NCI-H1105 (cell line): ENCODE data around the gene FANCI.
A peak's percentile ranks its signal among the peaks of the same experiment; 100 is the strongest.

ENCODE experiments used
- DNase-seq: peaks from one replicate; lab custom pipeline; 2025; lab: John Stamatoyannopoulos, UW

FANCI gene

DNA sequence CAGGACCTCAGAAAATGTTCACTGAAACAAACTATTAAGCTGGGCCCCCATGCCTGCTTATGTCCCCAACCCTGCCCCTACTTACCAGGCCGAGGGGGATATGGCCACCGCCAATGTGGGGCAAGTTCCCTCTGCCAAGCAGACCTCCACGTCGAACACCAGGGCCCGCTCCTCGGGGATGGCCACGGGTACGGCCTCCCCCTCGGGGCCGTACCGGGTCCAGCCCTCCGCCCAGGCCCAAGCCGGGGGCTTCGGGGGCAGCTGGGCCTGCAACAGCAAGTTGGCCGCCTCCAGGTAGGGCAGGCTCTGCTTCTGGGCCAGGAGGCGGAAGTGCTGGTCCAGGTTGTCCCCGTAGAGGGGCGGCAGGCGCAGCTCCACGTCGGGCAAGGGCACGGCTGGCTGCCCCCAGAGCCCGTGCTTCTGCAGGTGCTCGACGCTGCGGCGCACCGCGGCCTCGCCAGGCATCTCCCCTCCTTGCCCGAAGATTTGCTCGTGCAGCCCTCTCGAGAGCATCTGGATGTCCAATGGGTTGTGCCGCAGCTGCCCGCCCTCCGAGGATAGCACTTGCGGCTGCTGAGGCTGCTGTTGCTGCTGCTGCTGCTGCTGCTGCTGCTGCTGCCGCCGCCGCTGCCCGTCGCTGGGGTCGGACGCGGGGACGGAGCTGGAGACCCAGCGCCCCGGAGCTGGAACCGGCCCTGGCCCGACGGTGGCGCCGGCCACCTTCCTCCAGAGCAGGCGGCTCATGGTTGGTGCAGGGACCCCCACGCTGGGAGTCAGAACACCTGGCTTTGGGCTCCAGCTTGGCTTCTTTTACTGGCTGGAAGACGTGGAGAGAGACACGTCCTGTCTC, 89.5 kb downstream of the FANCI start:
- DNase-seq: no peak

DNA sequence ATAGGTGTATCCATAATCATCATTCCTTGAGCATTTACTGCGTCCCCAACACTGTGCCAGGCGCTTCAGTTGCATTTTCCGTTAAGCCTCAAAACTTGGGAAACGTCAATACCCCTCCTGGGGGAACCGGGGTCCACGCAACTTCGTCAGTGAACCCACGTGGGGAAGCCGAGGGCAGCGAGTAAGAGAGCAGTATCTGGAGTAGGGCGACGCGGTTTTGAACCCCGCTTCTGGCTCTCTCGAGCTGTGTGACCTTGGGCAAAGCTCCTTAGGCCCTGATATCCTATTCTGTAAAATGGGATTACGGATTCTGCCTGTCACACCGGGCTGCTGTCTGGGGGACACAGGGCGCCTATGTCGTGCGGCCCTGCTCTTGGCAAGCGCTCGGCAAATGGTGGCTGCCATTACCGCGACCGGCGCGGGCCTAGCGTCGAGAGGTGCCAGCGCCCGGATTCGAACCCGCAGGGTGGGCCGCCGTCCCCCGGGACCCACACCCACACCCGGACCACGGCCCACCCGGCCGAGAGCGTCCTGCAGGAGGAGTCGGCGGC, 90.3 kb downstream of the FANCI start:
- DNase-seq: no peak

DNA sequence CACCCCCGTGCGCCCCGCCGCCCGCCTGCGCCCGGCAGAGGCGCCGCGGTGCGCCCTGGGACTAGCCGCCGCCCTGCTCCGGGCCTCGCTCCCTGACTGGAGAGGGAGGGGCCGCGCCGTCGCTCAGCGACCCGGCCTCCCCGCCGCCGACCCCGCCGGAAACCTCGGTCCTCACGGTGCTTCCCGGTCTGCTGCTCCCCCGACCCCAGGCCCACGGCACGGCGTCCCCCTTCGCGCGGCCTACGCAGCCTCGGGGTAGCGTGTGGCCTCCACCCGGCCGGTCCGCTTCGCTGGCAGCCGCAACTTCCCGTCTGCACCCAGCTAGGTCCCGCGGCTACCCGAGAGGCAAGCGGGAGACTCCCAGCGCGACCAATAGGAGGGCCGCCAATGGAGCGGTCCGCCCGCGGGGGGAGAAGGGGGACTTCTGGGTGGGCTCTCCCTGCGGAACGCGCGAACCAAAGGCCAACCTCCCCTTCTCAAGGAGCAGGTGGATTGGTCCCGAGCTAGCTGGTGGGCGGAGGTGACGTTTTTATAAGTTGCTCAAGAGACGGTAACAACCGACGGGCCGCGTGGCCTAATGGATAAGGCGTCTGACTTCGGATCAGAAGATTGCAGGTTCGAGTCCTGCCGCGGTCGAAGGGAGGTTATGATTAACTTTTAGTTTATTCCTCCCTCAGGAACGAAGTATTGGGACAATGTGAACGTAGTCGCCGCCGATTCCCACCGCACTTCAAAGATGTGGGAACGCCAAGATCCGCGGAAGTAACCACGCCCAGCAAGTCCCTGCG, 90.9 kb downstream of the FANCI start, which contains the start of gene POLG:
TSS of gene POLG (minus strand) at position 315 of the 788 bp plus-strand sequence. CDS start 1,070 bp downstream, outside the sequence.
- peak; percentile 89 for DNase-seq

DNA sequence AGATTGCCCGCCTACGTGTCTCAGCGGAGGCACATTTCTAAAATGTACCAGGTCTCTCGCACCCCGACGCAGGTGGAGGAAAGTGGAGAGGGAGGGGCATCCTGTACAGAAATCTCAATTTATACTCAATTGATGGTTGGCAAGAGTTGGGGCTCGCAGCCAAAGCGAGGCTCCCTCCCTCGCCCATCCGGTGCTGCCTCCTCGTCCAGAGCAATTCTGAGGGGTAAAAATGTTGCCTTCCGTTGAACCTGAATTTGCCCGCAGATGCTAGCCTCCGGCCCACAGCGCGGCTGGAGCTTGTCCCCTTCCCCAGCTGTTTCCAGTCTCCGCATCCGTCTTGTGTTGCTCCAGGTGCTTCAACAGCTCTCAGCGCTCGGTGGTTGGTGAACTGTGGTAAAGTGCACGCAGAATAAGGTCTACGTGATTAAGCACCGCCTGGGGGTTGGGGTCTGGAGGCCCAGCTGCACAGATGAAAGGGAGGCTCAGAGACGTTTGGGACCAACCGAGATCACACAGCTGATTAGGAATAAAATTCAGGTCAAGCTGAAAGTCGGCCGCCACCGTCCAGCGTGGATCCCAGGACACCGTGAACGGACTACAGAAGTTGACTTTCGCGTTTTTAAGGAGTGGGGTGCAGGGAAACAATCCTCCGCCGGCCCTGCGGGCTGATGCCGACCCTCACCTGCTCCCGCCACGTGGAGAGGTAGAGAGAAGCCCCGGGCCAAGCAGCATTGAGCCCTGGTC, 91.7 kb downstream of the FANCI start:
- DNase-seq: peak; percentile 65

DNA sequence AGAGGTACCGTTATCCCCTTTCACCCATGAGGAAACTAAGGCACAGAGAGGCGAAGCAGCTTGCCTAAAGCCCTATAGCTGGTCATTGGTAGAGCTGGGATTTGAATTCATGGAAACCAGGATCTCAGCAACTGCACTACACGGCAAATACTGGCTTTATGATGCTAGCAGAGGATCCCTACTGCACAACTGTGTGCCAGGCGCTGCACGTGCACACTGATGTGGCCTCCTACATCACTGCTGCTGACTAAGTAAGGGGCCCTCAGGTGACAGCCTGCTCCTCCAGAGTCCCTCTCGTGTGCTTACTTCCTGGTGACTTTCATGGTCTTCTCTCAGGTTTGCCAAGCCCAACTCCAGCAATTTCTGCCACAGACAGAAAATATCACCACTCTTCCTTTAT, 94.3 kb downstream of the FANCI start:
- no peak for DNase-seq

DNA sequence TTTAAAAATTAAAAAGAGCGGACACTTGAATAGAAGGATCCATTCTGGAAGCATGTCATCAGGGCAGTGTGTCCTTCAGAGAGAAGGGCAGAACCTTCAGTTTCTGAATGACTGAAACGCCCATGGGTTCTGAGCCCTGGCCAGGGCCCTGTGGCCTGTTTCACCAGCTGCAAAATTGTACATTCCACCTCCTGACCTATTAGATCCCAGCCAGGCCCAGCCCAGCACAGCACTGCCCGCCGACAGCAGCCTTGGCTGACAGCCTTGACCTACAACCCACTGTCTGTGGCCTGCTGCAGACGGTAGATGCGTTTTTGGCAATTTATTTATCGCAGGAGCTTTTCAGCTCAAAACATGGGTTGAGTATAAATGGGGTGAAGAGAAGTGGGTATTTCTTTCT, 96.8 kb downstream of the FANCI start:
- no peak for DNase-seq

DNA sequence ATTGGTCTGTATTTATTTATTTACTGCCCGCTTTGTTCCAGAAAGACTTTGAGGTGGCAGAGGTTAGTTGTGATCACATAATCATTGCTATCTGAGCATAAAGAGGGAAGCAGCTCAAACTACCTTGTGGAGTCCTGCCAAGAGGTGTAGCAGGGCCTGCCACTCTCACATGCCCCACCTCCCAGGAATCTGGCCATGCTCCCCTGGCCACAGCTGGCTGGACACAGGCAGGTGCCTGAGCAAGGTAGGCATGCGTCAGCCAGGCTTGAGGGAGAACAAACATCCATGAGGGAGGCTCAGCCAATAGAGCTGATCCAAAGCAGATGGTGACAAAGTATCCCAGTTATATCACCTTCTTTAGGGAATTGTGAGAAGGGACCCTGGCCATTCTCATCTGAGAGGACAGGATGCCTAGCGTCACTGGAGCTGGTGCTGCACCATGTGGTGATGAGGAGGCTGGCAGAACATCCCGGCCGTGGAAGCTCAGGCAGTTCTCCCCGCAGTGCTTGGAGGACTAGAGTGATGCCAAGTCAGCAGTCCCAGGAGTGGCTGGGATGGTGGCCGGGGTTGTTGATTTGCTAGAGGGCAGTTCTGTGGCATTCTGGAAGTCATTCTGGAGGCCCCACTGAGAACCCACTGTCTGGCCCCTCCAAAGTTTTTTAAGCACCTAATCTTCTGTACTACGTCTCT, 97.7 kb downstream of the FANCI start:
- DNase-seq: no peak

DNA sequence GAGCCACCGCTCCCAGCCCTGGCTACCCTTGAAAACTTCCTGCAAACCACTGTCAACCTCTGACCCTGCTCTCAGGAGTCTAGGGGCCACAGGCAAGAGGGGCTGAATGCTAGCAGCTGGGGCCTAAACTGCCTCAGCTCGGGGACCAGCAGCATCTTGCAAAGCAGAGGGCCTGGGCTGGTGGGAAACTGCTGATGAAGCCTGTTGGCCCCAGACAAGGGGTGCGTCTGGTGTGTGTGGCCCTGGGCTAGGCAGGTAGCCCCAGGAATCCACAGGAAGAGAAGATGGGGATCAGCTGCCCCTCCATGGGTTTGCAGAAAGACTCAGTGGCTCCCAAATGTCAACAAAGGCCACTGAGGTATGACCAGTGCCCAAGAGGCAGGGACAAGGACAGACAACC, 99.1 kb downstream of the FANCI start:
- no peak for DNase-seq

DNA sequence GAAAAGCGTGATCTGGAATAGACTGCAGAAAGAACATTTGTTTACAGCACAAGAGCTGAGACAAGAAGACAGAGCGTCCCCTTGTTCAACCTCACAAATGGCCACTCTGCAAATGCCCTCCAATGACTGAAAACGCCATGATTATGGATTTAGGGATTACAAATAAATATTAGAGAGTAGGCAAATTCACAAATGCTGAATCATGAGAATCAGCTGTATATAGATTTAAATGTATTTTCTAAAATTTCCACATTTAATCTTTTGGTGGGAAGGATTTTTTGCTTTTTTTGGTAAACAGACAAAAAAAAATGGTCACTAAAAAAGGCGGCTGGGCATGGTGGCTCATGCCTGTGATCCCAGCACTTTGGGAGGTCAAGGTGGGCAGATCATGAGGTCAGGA, 101.5 kb downstream of the FANCI start:
- DNase-seq: no peak

DNA sequence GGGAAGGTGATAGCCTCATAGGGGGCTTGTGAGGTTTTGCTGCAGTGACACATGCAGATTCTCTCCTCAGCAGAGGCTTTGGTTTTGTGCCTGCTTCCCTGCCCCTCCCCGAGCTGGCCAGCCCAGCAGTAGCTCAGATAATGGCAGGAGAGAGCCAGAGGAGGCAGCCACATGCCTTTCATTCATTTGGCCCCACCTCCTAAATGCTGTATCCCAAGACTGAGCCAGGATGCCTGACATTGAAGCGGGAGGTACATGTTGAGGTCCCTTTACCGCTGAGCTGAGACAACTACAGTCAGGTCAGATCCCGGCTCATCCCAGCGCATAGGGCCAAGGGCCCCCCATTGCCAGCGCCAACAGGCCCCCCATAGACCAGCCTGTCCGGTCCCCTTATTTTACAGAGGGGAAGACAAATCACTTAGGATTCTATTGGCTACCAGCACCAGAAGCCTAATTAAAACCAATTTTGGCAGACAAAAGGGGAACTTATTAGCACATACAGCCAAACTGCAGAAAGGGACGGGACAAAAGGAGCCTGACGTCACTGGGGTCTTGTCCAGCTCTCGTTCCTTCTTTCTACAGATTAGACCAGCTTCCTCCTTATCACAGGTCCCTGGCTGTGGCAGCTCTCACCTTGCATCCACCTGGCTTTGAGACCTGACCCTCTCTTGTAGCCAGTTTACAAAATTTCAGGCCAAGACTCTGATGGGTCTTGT, 102.9 kb downstream of the FANCI start:
- no peak for DNase-seq

DNA sequence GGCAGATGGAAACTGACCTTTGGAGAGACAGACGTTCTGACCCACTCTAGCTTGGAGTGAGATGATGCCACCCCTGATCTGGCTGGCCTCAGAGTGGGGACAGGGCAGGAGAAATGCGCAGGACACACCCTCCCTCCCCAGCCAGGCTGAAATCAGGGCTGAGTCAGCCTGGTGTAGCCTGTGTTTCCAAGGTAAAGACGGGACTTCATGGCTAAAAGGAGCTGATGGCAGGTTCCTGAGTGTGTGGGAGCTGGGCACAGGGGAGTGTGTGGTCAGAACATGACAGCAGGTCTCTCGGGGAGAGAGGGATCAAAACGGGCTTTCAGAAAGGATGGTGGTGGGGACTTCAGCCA, 105.4 kb downstream of the FANCI start:
- no peak for DNase-seq

DNA sequence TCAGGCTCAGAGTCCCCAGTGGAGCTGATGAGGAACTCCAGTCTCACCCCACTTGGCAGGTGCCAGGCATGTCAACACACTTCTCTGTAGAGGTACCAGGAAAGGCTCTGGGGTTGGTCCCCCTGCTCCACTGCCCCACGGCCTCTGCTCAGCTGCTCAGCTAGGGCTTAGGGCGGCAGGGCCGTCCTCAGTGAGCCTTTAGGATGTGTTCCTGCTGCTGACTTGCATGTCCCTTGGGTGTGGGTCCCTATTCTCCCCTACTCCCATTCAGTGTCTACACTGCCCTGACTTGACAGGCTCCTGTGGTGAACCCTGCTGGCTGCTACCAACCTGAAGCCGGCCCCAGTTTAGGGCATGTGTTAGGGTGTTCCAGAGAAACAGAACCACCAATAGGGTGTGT, 108.7 kb downstream of the FANCI start:
- DNase-seq: no peak

DNA sequence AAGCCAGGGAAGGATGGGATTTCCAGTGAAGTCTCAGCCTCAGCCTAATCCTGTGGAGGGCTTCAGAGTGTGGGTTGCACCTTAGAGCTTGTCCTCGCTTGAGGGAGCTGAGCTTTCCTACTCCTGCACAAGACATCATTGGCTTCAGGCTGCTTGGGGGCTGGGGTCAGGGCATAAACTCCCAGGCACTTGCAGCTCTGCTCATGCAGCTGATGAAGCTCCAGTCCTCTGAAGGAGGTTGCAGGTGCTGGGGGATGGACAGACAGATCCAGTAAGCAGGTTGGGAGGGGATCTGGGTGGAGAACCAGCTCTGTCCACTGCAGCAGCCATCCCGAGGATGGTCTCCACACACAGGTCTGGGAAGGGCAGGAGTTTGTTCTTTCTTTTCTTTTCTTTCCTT, 110.2 kb downstream of the FANCI start:
- DNase-seq: no peak

DNA sequence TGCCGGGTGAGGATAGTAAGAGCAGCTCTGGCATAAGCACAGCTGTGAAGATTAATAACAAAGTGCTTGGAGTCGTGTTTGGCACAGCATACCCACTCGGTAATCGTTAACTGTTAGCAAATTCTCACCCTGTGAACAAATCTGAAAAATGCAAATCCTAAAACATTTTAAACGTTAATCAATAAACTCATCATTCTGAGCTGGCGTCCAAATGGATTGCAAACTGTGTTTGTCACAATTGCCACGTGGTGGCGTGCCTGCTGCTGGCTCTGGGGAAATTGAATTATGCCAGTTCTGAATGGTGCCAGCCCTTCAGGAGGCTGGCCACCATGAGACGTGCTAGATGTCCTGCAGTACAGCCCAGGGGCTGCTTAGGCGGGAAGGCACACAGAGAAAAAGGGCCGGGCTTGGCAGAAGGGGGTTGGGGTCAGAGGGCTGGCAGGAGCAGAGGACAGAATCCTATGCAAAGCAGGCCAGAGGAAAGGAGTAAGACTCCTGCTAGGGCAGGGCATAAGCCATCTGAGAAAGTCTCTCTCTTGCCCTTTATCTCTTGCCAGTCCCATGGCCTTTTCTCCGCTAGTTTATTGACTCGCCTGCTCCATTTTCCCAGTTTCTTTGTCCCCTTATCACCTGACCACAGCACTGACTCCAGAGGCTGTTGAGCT, 113.0 kb downstream of the FANCI start:
- DNase-seq: no peak

DNA sequence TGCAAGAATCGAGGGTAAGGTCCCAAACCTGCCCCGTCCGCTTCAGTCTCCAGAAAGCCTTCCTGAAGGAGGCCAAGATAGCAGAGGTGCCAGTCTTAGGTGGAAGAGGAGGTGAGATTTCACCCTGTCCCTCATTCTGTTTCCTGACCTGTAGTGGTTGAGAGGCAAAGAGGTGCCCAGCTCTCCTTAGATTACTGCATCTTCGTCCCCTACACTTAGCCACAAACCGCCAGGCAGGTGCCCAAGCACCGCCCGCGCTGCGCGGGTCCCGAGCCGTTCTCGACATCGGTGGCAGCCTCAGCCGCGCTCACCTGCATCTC, 114.6 kb downstream of the FANCI start:
- DNase-seq: no peak

DNA sequence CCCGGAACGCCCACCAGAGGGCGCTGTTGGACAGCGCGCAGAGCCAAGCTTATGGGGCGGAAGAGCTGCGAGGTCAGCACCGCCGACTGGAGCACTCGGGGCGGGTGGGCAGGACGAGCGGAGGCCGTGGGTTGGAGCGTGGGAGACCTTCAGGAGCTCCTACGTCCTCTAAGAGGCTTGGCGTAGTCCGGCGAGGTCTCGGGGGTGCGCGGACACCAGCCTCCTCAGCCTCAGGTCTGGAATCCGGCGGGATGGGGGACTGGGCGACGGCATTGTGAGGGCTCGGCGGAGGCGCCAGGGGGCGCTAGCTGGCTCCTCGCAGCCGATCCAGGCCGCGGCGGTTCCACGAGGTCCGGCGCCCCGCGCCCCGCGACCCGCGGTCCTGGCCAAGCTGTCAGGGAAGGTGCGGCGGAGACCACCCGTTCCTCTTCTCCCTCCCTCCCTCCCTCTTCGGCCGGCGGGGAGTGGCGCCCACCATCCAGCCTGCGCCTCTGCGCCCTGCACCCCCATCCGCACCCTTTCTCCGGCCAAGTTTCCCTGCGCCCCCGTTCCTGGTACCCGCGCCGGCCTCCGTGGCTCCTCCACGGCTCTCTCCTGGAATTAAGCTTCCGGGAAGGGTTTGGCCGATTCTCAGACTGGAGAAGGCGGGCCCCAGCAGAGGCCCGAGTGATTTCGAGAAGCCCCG, 115.1 kb downstream of the FANCI start:
- peak; percentile 46 for DNase-seq

DNA sequence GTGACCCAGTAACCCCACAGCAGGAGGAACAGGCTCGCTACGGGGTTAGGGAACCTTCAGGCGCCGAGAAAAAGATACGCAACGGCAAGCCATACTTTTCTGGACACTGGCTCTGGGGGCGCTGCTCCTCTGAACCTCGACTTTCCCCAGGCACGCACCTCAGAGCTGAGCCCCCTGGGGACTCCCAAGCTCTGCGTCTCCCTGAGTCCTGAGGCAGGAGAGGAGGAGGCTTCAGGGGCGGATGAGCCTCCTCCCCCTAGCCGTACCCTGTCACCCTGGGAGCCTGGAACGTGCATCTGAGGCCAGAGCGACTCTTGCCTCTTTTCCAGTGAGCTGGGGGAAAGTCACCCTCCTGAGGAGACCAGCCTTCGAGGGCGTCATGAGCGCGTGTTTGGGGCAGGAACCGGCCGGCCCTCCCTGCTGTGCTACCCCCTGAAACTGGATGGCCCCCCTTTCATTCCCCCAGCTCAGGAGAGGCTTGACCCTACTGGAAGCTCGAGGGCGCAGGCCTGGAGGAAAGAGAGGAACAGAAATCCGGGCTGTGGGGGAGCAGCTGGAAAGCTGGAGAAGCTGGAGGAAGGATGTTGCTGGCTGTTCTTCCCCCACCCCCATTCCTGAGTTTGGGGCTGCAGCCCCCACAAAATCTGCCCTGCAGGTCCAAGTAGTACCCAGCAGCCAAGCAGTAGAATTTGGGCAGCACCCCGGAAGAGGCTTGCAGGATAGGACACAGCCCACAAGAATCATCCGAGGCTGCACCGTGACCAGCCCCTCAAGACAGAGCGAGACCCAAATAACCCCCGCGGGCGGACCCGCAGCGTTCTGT, 115.9 kb downstream of the FANCI start:
- DNase-seq: no peak

DNA sequence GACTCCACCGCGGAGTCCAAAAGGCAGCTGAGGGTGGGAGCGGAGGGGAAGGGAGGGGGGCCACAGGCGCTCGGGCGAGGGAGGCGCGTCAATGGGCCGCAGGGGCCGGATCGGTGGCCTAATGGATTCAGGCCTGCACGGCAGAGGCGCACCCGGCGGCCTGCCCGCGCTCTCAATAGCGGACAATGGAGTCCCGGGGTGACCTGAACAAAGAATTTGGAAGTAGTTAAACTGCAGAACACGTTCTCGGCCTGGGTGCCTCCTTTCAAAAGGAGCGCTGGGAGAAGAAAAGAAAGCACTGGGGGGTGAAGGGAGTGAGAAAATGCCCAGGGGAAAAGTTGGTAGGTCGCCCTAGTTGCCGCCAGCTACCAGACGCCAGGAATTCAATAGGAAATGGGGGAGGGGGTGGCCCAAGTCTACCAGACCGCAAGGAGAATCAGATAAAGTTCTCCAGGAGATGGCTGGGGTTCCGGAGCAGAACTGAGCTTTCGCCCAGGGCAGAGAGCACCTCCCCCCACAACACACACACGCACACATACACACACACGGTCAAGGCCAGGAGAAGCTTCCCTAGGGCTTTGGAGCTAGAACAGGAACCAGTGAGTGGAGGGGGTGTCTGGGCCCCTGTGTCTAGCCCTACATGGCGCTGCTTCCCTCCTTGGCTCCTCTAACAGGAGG, 116.7 kb downstream of the FANCI start:
- no peak for DNase-seq
